Stimulated activated CD8-positive, alpha-beta memory T cell treated with anti-CD3 and anti-CD28 coated beads, Interleukin-7, amount 100 ng/mL, for 24 hours (primary cell): ENCODE measurements around the gene SPACA7.

ENCODE experiments used
- DNase-seq: peaks from one replicate; pipeline ENCODE4 v3.0.0-alpha.2; 2020; ENCODE audit warnings: low read depth

SPACA7 gene

GRCh38 chr13:112447761-112448603 lies 71.8 kb downstream of the SPACA7 start:
- DNase-seq, result no peak

GRCh38 chr13:112448621-112449544 lies 72.7 kb downstream of the SPACA7 start:
- no peak for DNase-seq

GRCh38 chr13:112449545-112449930 lies 73.4 kb downstream of the SPACA7 start:
- DNase-seq, result no peak

GRCh38 chr13:112450118-112450903 lies 74.2 kb downstream of the SPACA7 start:
- DNase-seq, result no peak

GRCh38 chr13:112450904-112451240 lies 74.7 kb downstream of the SPACA7 start:
- no peak for DNase-seq

GRCh38 chr13:112451512-112452379 lies 75.6 kb downstream of the SPACA7 start:
- no peak for DNase-seq

- no peak for DNase-seq
These were observed 76.4 kb downstream of the SPACA7 start for GRCh38 chr13:112452380-112453206.

GRCh38 chr13:112453207-112453829 lies 77.2 kb downstream of the SPACA7 start:
- no peak for DNase-seq

GRCh38 chr13:112453874-112454647 lies 77.9 kb downstream of the SPACA7 start:
- no peak for DNase-seq

GRCh38 chr13:112454648-112455334 lies 78.6 kb downstream of the SPACA7 start:
- DNase-seq, result no peak

- no peak for DNase-seq
These were observed 79.4 kb downstream of the SPACA7 start for GRCh38 chr13:112455476-112456059.

GRCh38 chr13:112456138-112457056 lies 80.2 kb downstream of the SPACA7 start:
- DNase-seq, result no peak

GRCh38 chr13:112457081-112457480 lies 80.9 kb downstream of the SPACA7 start:
- no peak for DNase-seq

- DNase-seq, result no peak
These were observed 81.3 kb downstream of the SPACA7 start for GRCh38 chr13:112457485-112457884.

GRCh38 chr13:112462408-112462807 lies 86.3 kb downstream of the SPACA7 start:
- no peak for DNase-seq

GRCh38 chr13:112464720-112465119 lies 88.6 kb downstream of the SPACA7 start:
- DNase-seq, result no peak
